Measurements from ENCODE around the gene TRDMT1. TPM values are rescaled to one million over a fixed set of nuclear protein-coding genes. Genes with fewer than 3 reads are reported as not detected.
A peak's percentile ranks its signal among the peaks of the same experiment; 100 is the strongest.

TRDMT1 gene
- total and polyA plus RNA-seq, 2 donors (not counting 1 experiment from before 2014, with no cell fraction given) = 5.8 to 7.0 TPM

GRCh38 chr10:17151716-17152115 is 49.8 kb downstream of the TRDMT1 start:
- DNase-seq (ENCODE audit: low read depth in 2 of 2) = no peak
- no peak overlapping the region for H2AFZ ChIP-seq (ENCODE audit: low read length)
- no peak overlapping the region for H3K4me3 ChIP-seq (replicated peaks in 1 of 4; ENCODE audit: control extremely low read depth in 1 of 4, insufficient read depth in 1 of 4, low read depth in 3 of 4, low read length in 4 of 4)
- H3K27me3 ChIP-seq (ENCODE audit: control insufficient read depth, insufficient read depth, low read length) = no peaks in the 10 kb centered on the region
- no peaks in the 10 kb centered on the region for H4K20me1 ChIP-seq (ENCODE audit: control insufficient read depth, extremely low read depth, insufficient read depth, low read length)
- H3K9me3 ChIP-seq (ENCODE audit: control insufficient read depth, insufficient read depth, low read depth, low read length) = no peaks in the 10 kb centered on the region
- no peaks in the 10 kb centered on the region for H3K79me2 ChIP-seq (ENCODE audit: control insufficient read depth, insufficient read depth, low read length)
- H3K9ac ChIP-seq (ENCODE audit: insufficient read depth, low read length) = no peak overlapping the region
- no peaks in the 10 kb centered on the region for H3K36me3 ChIP-seq (ENCODE audit: control insufficient read depth, insufficient read depth, low read length)
- H3K27ac ChIP-seq (ENCODE audit: insufficient read depth, low read length) = no peak overlapping the region
- no peak for TF ChIP-seq EZH2 (IDR thresholded peaks at IDR 0.05; ENCODE audit: low read length, missing control alignments)
- no peak for TF ChIP-seq CTCF (conservative IDR thresholded peaks at IDR 0.05 in 1 of 2, IDR thresholded peaks at IDR 0.05 in 1 of 2; ENCODE audit: low read depth in 1 of 2, low read length in 2 of 2)
- peaks cover 3% of the 10 kb centered on the region for H3K4me1 ChIP-seq (ENCODE audit: control insufficient read depth, extremely low read depth, insufficient read depth, low read length)
- H3K4me2 ChIP-seq (ENCODE audit: extremely low read depth, insufficient read depth, low read length) = no peak overlapping the region

- Histone ChIP-seq H3K4me3 (replicated peaks in 1 of 4; ENCODE audit: control extremely low read depth in 1 of 4, insufficient read depth in 1 of 4, low read depth in 3 of 4, low read length in 4 of 4) (no peak overlapping the region), H3K4me2 (ENCODE audit: extremely low read depth, insufficient read depth, low read length) (no peak overlapping the region), H3K9ac (ENCODE audit: insufficient read depth, low read length) (no peak overlapping the region), H3K27ac (ENCODE audit: insufficient read depth, low read length) (no peak overlapping the region), H3K79me2 (ENCODE audit: control insufficient read depth, insufficient read depth, low read length) (no peaks in the 10 kb centered on the region), H2AFZ (ENCODE audit: low read length) (no peak overlapping the region), H4K20me1 (ENCODE audit: control insufficient read depth, extremely low read depth, insufficient read depth, low read length) (no peaks in the 10 kb centered on the region), H3K9me3 (ENCODE audit: control insufficient read depth, insufficient read depth, low read depth, low read length) (no peaks in the 10 kb centered on the region), H3K27me3 (ENCODE audit: control insufficient read depth, insufficient read depth, low read length) (no peaks in the 10 kb centered on the region), H3K36me3 (ENCODE audit: control insufficient read depth, insufficient read depth, low read length) (no peaks in the 10 kb centered on the region), H3K4me1 (ENCODE audit: control insufficient read depth, extremely low read depth, insufficient read depth, low read length) (peaks cover 3% of the 10 kb centered on the region)
- TF ChIP-seq EZH2 (IDR thresholded peaks at IDR 0.05; ENCODE audit: low read length, missing control alignments) (no peak), CTCF (conservative IDR thresholded peaks at IDR 0.05 in 1 of 2, IDR thresholded peaks at IDR 0.05 in 1 of 2; ENCODE audit: low read depth in 1 of 2, low read length in 2 of 2) (no peak)
- peak in 1 of 2 donors; percentile 77 for DNase-seq (ENCODE audit: low read depth in 2 of 2)
These were observed 53.5 kb downstream of the TRDMT1 start for GRCh38 chr10:17147884-17148489.

GRCh38 chr10:17146892-17147291 is 54.6 kb downstream of the TRDMT1 start:
- peaks cover 3% of the 10 kb centered on the region for H3K4me1 ChIP-seq (ENCODE audit: control insufficient read depth, extremely low read depth, insufficient read depth, low read length)
- H3K9ac ChIP-seq (ENCODE audit: insufficient read depth, low read length) = no peak overlapping the region
- H3K27ac ChIP-seq (ENCODE audit: insufficient read depth, low read length) = no peak overlapping the region
- H3K4me3 ChIP-seq (replicated peaks in 1 of 4; ENCODE audit: control extremely low read depth in 1 of 4, insufficient read depth in 1 of 4, low read depth in 3 of 4, low read length in 4 of 4) = no peak overlapping the region
- H3K4me2 ChIP-seq (ENCODE audit: extremely low read depth, insufficient read depth, low read length) = no peak overlapping the region
- no peaks in the 10 kb centered on the region for H3K27me3 ChIP-seq (ENCODE audit: control insufficient read depth, insufficient read depth, low read length)
- H3K36me3 ChIP-seq (ENCODE audit: control insufficient read depth, insufficient read depth, low read length) = no peaks in the 10 kb centered on the region
- H4K20me1 ChIP-seq (ENCODE audit: control insufficient read depth, extremely low read depth, insufficient read depth, low read length) = no peaks in the 10 kb centered on the region
- no peak overlapping the region for H2AFZ ChIP-seq (ENCODE audit: low read length)
- TF ChIP-seq EZH2 (IDR thresholded peaks at IDR 0.05; ENCODE audit: low read length, missing control alignments) = no peak
- TF ChIP-seq CTCF (conservative IDR thresholded peaks at IDR 0.05 in 1 of 2, IDR thresholded peaks at IDR 0.05 in 1 of 2; ENCODE audit: low read depth in 1 of 2, low read length in 2 of 2) = no peak
- no peaks in the 10 kb centered on the region for H3K79me2 ChIP-seq (ENCODE audit: control insufficient read depth, insufficient read depth, low read length)
- H3K9me3 ChIP-seq (ENCODE audit: control insufficient read depth, insufficient read depth, low read depth, low read length) = no peaks in the 10 kb centered on the region
- peak in 1 of 2 donors; percentile 62 for DNase-seq (ENCODE audit: low read depth in 2 of 2)
